Measurements from ENCODE around the gene TRPM3.

The TRPM3 gene

DNA sequence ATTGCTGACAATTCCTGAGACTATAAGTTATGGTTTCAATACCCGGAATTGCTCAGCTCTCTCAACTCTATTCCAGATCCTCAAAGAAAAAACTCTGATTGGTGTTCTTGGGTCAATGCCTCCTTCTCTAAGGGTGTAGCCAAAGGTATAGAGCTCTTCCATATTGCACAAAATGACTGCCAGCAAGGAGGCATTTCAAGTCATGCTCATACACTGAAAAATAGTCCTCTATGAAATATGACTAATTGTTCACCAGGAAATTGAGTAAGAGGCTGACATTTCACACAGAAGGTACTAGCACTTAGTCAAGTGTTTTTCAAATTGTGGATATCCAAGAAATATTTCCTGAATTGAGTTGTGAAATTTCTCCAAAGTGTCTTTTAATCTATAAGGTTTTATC, 595.9 kb downstream of the TRPM3 start:
- DNase-seq (ENCODE audit: low read depth in 3 of 3): no peak

DNA sequence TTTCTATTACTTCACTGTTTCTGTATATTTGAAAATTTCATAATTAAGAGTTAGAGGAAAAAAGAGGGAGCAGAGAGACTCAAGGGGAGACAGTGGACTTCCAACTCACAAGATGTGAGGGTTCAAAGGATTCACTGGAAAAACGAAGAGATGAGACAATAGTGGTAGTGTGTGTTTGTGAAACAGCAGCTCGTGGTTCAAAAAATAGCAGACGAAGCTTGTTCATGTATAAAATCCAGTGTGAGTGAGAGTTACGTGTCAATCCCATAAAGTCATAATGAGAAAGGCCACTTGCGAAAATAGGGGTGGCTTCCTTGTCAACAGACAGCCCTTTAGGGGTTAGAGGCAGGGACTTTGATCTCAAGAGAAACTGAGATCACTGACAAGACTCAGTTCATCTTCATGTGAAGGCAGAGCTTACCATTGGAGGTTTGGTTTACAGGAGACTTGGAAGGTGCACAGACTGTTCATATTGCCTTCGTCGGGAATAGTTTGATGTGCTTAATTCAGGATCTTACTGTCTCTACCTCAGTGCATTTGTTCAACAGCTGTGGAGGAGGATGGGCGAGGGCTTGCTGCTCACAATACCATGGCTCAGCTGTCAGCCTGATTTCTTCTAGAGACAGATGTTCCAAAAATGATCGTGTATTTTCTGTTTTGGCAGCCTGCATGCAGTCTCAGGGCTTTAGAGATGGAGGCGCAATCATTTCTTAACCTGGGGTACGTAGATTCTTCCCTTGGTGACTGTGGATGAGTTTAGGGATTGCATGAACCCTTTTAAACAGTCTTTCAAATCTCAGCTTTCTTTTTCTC, 601.3 kb downstream of the TRPM3 start:
- no peak for DNase-seq (ENCODE audit: low read depth in 3 of 3)

DNA sequence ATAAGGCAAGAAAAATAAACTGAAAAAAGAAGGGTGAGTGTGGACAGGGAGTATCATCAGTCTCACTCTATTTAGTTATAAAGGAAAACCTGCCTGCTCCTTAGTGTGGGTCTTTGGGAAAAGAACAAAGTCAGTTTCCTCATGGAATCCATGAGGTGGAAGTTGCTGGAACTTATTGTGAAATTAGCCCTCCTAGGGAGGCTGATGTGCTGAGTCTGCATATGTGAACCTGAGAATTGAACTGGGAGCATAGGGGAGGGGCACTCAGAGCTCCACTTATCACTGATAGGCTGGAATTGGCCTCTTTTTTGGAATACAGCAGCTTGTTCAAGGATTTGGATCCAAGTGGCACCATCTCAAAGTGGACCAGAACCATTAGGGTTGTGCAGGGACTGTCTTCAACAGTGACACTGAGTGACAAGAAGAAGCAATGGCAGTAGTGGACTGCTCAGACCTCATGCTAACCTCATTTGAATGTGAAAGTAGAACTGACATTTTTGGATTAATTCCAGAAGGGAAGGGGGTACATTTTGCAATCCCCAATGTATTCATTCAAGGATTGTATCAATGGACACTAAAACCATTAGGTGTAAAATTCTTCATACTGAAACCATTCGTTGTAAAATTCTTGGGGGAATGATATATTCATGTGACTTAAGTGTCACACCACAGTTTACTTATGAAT, 603.4 kb downstream of the TRPM3 start:
- no peak for DNase-seq (ENCODE audit: low read depth in 3 of 3)

DNA sequence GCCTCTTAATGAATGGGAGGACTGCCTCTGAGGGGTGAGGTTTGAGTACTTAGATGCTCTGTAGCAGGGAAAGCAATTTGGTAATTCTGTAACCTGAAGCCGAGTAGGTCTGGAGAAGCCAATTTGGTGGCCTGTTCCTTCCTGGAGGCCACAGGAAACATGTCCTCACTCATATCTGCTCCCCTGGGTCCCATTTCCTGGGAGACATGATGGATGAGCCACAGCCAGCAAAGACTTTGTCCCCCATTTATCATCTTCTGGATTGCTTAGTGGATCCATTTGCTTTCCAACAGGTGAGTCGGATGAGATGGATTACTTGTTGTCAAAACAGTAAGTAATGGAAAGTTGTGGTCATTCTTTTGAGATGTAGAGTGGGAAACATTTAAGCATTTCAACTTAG, 607.1 kb downstream of the TRPM3 start:
- DNase-seq (ENCODE audit: low read depth in 3 of 3): no peak

DNA sequence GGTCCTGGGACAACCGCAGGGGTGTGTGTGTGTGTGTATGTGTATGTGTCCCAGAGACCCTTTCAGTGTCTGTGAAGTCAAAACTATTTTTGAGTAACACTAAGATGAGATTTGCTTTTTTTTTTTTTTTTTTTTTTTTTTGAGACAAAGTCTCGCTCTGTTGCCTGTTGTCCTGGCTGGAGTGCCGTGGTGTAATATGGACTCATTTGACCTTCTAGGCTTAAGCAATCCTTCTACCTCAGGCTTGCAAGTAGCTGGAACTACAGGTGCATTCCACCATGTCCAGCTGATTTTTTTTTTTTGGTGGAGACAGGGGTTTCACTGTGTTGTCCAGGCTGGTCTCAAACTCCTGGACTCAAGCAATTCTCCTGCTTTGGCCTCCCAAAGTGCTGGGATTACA, 609.6 kb downstream of the TRPM3 start:
- DNase-seq (ENCODE audit: low read depth in 3 of 3): no peak

DNA sequence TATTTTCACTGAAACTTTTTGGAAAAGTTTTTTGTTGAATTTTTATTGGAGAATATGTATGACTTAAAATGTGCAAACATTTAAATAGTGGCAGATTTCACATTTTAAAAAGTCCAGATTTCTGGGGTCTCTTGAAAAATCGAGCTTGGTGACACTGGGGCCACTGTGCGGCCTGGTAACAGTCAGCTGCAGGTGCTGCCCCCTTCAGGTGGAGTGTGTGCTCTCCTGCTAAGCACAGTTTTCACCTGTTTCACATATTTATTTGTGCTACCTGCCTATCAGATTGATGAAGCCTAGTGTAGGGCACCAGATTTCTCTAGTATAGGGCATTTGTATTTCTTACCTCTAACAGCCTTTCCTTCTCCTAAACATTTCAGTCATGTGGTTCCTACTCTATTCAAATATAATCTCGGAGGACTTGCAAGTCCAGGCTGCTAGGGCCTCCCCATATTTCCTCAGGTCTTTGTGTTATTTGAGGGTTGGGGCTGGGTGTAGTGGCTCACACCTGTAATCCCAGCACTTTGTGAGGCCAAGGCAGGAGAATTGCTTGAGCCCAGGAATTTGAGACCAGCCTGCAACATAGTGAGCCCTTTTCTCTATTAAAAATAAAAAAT, 611.2 kb downstream of the TRPM3 start:
- DNase-seq (ENCODE audit: low read depth in 3 of 3): no peak

DNA sequence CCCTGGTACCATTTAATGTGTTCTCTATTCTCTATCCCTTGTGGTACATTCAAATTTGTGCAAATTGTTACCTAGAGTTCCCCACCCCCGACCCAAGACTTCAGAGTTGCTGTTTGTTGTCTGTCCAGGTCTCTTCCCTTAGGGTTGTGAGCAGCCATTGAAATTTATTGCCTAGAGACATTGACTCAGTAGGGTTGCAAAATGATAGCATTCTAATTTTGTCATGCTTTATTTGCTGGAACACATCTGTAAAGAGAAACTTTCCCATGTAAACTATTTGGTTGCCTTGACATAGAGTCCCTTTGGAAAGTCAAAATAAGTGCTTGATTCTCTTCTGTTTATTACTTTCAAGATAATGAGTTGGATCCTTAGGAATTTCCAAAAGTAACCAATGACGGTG, 615.3 kb downstream of the TRPM3 start:
- DNase-seq (ENCODE audit: low read depth in 3 of 3): no peak

DNA sequence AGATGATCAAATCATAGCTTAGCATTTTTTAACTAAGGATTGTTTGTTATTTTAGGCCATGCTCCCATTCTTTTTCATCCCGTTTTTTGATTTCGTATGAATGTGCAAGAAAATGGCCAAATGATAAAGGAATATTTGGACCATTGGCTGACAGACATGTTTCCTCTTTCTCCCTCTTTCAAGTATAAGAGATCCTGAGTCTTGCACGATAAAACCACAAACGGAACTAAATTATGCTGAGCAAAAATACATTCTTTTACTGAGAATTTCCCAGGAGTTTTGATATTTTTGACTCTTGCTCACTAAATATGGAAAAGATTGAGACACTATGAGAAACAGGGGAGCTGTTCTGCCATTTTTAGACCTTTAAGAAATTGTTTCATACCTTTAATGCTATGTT, 616.6 kb downstream of the TRPM3 start:
- no peak for DNase-seq (ENCODE audit: low read depth in 3 of 3)

DNA sequence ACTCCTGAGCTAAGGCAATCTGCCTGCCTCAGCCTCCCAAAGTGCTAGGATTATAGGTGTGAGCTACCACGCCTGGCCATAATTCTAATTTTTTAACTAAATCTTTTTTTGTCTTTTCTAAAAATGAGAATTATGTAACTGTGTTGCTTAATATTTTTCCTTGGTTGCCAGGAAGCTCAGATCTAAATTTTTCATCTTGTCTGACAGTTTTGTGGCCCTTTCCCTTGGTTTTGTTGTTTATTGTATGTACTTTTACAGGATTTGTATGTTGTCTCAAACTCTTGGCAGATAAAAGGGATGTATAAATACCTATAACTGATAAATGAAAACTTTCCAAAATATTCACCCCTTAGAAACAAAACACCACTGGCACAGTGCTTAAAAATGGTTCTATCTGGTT, 618.7 kb downstream of the TRPM3 start:
- DNase-seq (ENCODE audit: low read depth in 3 of 3): no peak

DNA sequence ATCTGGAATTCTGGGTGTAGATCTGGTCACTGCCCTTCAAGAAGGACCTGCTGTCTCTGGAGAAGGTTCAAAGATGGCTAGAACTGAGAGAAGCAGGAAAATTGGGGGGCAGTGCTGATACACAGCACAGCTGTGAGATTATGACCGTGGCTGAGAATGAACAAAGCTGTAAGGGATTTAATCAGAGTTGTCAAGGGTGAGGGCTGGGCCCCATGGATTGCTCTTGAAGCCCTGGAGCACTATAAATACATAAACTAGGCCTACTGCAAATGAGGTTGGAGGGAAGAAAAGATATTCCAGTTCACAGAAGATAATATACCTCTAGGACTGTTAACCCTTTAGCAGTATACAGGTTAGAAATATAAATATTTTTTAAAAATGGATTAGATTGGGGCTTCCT, 620.6 kb downstream of the TRPM3 start:
- DNase-seq (ENCODE audit: low read depth in 3 of 3): no peak

DNA sequence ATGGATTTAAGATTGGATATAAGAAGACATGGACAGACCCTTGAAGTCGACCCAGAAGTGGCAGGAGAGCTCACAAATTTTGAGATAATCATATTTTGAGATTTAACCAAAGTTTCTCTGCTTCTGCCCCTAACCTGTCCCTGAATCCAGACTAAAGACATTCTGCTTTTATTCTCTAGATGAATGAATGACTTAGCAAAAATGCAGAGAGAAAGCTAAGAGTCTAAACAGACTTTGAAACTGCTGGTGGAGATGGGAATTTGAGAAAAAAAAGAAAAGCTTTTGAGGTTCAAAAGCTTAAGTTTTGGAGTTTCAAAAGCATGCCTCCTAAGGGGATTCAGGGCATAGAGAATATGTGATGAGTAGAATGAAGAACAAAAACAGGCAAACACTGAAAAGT, 621.8 kb downstream of the TRPM3 start:
- no peak for DNase-seq (ENCODE audit: low read depth in 3 of 3)

DNA sequence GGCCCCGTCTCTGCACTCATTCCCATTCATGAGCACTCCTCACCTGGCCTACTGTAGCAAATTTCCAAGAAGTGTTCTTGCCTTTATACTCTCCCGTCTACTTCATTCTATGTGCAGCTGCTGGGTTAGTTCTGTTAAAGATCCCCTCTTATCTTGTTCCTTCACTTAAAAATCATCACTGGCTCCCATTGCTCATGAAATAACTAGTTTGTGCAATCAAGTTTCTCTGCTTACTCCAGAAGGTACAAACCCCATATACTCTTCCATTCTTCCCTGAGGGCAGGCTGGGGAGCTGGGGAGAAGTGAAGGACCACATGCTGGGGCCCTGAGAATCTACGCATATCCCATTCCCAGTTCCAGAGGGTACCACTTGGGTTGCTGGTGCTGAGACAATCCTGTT, 622.6 kb downstream of the TRPM3 start:
- no peak for DNase-seq (ENCODE audit: low read depth in 3 of 3)

DNA sequence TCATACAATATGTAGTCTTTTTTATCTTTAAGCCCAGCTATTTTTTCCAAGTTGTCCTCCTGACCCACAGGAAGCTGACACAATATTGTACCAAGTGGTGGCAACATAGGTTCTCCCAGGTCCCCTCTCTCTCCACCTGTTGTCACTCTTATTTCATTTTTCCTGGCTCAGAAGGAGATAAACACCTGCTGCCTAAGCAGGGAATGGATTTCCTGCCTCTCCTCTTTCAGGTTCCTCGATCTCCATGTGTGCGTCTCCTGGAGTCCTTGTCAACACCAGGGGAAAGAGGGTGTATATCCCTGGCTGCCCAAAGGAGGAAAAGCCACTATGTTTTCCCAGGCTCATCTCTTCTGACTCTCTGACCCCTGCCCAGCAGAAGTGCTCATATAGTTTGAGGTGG, 625.2 kb downstream of the TRPM3 start:
- no peak for DNase-seq (ENCODE audit: low read depth in 3 of 3)

DNA sequence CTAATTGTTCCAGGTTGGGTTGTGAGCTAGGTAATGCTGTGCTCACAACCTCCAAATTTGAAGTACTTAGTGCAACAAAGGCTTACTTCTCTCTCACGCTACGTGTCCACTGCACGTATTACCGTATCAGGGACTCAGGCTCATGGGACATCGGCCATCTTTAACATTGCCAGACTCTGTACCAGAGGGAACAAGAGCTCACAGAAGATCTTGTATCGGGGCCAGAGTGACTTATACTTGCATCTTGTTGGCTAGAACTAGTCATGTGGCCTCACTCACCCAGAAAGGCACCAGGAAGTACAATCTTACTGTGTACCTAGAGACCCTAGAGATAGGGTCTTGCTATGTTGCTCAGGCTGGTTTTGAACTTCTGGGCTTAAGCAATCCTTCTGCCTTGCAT, 625.9 kb downstream of the TRPM3 start:
- no peak for DNase-seq (ENCODE audit: low read depth in 3 of 3)

DNA sequence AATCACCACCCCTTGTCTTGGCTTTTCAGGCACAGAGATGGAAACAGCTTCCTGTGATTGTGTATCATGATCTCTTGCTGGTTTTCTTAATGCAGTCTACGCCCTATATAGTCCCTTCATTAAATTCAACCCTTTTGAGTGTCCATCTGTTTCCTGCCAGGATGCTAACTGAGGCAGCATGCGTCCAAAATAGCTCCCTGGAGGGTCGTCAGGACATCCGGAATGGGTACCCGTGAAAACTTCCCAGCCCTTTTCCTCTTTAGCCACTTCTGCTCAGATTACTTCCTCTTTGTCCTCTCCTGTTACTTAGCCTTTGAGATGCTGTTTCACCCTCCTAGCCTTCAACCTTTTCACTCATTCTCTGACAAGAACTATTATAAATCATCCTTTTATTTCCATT, 627.2 kb downstream of the TRPM3 start:
- DNase-seq (ENCODE audit: low read depth in 3 of 3): no peak

DNA sequence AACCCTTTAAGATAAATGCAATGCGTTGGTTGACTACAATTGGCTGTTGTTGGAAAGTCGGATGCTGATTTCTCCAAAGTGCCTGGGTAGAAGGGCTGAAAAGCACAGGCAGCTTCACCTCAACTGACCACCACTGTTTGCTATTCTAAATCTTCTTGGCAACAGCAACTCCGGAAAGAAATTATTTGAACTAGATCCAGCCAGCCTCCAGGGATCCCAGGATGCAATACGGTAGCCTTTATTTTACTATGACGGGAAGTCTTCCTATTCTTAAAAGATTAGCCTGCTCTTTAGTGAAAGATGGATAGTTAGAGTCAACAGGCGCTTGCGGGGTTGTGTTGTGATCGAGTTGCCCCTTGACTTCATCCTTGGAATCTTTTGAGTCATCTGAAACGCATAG, 628.4 kb downstream of the TRPM3 start:
- no peak for DNase-seq (ENCODE audit: low read depth in 3 of 3)

DNA sequence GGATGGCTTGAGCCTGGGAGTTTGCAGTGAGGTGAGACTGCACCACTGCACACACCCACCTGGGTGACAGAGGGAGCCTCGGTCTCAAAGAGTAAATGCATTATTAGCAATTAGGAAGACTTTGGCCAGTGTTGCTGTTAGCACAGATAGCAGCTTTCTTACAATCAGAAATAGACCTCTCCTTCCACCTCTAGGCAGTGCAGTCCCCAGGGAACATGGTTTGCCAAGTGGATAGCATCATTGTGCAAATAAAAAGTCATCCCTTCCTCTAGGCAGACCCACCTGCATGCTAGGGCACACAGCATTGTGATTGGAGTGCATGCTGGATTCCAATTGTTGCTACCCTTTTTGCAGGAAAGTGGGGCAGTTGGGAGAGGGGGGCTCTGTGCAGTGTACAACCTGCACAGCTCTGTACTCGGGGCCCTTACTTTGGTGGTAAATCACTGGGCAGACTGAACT, 629.1 kb downstream of the TRPM3 start:
- DNase-seq (ENCODE audit: low read depth in 3 of 3): no peak

DNA sequence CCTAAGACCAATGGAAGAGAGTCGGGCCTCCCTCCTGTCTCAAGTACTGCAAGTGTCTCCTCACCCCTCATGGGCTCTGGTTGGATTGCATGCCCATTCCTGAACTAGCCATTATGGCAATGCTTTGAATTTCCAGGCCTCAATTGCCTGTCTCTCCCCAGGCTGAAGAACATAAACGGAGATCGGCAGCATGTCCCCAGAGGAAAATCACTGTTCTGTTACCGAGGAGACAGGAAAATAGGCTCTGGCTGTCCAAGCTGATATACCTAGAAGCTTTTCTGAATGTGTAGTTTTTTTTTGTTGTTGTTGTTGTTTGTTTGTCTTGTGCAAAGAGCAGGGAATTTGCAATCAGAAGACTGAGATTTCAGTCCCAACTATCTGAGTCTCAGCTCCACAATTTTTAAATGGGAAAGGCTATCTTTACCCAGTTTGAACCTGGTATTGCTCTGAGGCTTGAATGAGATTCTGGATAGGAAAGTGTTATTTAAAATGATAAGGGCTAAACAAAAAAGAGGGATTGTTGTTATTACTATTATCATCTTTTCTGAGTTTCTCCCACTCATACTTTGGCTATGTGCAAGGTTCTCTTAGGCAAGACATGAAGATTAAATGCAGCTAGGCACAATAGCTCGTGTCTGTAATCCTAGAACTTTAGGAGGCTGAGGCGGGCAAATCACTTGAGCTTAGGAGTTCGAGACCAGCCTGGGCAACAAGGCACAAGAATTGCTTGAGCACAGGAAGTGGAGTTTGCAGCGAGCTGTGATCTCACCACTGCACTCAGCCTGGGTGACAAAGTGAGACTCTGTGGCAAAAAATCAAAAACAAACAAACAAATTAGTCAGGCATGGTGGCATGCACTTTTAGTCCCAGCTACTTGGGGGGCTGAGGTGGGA, 629.7 kb downstream of the TRPM3 start:
- no peak for DNase-seq (ENCODE audit: low read depth in 3 of 3)

DNA sequence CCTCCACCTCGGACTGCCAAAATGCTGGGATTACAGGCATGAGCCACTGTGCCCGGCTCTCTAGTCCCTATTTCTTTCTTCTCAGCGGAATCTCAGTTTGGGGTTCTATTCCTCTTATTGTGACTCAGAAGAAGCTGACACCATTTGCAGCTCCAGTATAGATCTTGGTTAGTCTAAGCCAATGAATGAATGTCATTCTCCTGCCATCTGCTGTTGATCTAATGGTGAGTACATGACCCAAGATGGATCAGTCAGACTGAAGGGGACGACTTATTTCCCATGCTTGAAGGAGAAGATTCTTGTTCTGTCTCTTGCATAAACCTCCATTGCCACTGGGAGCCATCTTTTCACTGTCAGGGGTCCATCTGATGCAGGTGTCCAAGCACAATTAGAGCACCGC, 630.9 kb downstream of the TRPM3 start:
- DNase-seq (ENCODE audit: low read depth in 3 of 3): no peak

DNA sequence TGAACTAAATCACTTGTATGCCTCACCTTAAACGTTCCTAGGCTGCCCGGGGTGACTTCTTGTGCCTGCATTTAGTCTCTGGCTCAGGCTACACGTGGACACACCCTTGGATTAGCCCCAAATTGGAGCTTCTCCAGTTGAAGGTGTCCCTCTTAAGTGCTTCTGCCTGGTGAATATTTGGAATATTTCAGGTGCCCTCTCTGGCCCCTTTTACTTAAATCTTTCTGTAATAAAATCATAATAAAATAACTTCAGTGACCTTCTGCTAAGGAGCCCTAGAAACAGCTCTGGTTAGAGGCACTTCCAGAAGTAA, 632.7 kb downstream of the TRPM3 start:
- no peak for DNase-seq (ENCODE audit: low read depth in 3 of 3)

DNA sequence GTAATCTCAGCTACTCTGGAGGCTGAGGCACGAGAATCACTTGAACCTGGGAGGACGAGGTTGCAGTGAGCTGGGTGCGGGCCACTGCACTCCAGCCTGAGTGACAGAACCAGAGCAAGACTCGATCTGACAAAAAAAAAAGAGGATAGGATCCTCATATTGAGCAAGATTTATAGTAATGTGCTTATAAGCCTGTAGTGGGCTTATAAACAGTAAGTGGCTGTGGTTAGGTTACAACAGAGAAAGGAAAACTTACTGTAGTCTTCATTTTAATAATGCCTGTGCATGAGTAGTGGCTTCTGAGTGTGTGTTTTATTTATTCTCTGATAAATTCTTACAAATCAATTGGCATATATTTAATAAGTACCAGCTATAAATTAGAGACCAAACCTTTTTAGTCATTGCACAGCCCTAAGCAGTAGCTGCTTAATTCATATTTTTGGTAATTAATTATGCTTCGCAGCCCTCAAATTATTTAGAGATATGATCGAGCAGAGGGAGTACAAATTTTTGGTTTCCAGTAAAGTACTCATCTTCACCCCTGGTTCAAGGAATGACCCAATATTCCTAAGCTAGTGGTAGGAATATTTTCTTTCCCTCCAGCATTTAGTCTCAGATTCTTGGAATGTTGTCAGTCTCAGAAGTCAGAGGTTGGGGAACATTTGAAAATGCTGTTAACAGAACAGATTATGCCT, 633.2 kb downstream of the TRPM3 start:
- DNase-seq (ENCODE audit: low read depth in 3 of 3): no peak

DNA sequence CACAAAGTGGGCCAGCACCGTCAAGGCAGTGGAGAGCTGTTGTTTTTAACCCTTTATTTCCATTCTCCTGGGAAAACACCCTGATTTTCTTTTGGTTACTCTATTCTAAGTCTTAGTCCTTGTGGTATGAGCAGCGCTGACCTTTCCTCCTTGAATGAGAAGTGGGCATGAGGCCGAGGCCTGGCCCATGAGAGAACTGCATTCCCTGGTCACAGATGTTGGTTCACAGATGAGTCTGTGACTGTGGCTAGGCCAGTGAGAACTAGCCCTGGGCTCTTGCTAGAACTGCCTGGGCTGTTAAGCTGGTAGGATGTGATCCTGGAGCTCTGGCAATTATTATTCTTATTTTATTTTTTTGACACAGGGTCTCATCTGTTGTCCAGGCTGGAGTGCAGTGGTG, 635.3 kb downstream of the TRPM3 start:
- no peak for DNase-seq (ENCODE audit: low read depth in 3 of 3)

Measured in stimulated activated CD4-positive, alpha-beta T cell treated with anti-CD3 and anti-CD28 coated beads, TNF-alpha, amount 100 ng/mL, for 4 hours (primary cell).